H1 (cell line): ENCODE measurements around the gene TAF3. TPM values are rescaled to one million over a fixed set of nuclear protein-coding genes. Genes with fewer than 3 reads are reported as not detected.

Experiments used
- BACH1 ChIP-seq: IDR thresholded peaks from 2 replicates; pipeline ENCODE4 v1.6.1; 2012; ENCODE audit warnings: low read length, improper control_type of control experiment
- CHD7 ChIP-seq: fragments of 300-600 bp; sonication (generic); IDR thresholded peaks from 2 replicates; pipeline ENCODE4 v1.7.1; 2012; ENCODE audit warnings: low read length, moderate library complexity, mild to moderate bottlenecking, inconsistent platforms; ENCODE audit not compliant: insufficient replicate concordance
- KDM5A ChIP-seq: fragments of 200-600 bp; IDR thresholded peaks from 2 replicates; pipeline ENCODE4 v1.7.1; 2012; ENCODE audit warnings: mild to moderate bottlenecking, low read length, inconsistent platforms, mixed read lengths
- POLR2AphosphoS5 ChIP-seq: IDR thresholded peaks from 2 replicates; pipeline ENCODE4 v1.6.1; 2011; ENCODE audit warnings: low read depth, low read length
- RBBP5 ChIP-seq: IDR thresholded peaks from 2 replicates; pipeline ENCODE4 v1.7.1; 2012; ENCODE audit warnings: low read depth, mild to moderate bottlenecking, inconsistent platforms, low read length, moderate library complexity, borderline replicate concordance
- SAP30 ChIP-seq: fragments of 300-600 bp; sonication (generic); IDR thresholded peaks from 2 replicates; pipeline ENCODE4 v1.7.1; 2012; ENCODE audit warnings: low read length, moderate library complexity, mild to moderate bottlenecking, inconsistent platforms; ENCODE audit not compliant: insufficient read depth, insufficient replicate concordance
- YY1 ChIP-seq: IDR thresholded peaks from 2 replicates; pipeline ENCODE4 v1.6.1; 2011; ENCODE audit warnings: low read depth, mild to moderate bottlenecking, low read length
- polyA plus RNA-seq, 7 experiments: library from polyadenylated mRNA; depleted of rRNA in 3 of 7; stranded (reverse) in 5 of 7; unstranded in 2 of 7; fragments of >200 nt in 5 of 7; fragments of 200-250 nt in 2 of 7; gene quantifications; 1 replicate in 5 of 7; 2 replicates in 1 of 7; 4 replicates in 1 of 7; pipeline versions ENCODE4 v1.2.1 to v1.2.3, GENCODE V29; 2011 to 2013; ENCODE audit warnings: missing spikeins in 2 of 7, mixed read lengths in 2 of 7
- total RNA-seq: library from RNA; stranded (reverse); fragmentation: NEBNext Ultra II Directional; extraction: Animal tissue kit (Norgen Biotek cat#: 25700); gene quantifications from 2 replicates; pipeline ENCODE4 v1.2.1, GENCODE V29; 2021

The TAF3 gene
- total and polyA plus RNA-seq, 2 of the 8 experiments (the other 6 are each of a cell fraction or from before 2014, with no cell fraction given) = 1.5 to 11.2 TPM

DNA sequence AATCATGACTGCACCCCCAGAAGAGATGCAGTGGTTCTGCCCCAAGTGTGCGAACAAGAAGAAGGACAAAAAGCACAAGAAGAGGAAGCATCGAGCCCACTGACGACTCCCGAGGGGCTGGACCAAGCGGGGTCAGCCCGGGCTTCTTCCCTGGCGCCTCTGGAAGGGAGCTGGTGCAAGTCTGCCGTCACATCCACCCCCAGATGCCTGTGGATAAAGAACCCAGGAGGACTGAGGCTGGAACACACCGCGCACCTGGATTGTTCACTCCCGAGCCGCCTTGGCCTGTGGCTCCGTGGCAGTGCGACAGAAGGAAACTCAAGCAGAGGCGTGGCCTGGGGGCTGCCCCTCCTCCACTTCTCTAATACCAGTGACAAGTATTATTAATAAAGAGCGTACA lies 196.3 kb downstream of the TAF3 start (continued):
- TF ChIP-seq CHD7 (no peak), KDM5A (no peak), YY1 (no peak), SAP30 (no peak), RBBP5 (no peak), BACH1 (no peak), POLR2AphosphoS5 (no peak)
